Skin of body (tissue), 2 donors: ENCODE measurements around the gene KYAT1. TPM values are rescaled to one million over a fixed set of nuclear protein-coding genes. Genes with fewer than 3 reads are reported as not detected.

Source experiments
- DNase-seq: peaks from one replicate; lab custom pipeline; 2025; lab: John Stamatoyannopoulos, UW
- total RNA-seq: library from RNA; depleted of rRNA; stranded (reverse); fragments of >200 nt; gene quantifications from one replicate; pipeline ENCODE4 v1.2.3, GENCODE V29; 2014

The KYAT1 gene
- total RNA-seq, 1 donor from 2014 or later, result 3.4 TPM

DNA sequence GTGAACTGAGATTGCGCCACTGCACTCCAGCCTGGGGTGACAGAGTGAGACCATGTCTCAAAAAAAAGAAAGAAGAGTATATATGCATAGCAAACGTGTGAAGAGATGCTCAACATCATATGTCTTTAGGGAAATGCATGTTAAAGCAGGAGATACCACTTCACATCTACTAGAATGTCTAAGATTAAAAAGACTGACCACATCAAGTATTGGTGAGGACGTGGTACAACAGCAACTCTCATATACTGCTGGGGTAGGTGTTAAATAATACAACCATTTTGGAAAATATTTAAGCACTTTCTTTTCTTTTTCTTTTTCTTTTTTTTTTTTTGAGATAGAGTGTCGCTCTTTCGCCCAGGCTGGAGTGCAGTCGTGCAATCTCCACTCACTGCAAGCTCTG lies 96.3 kb downstream of the KYAT1 start:
- DNase-seq, result no peak

Other genes with a start within 250 kb of the KYAT1 start
- 21.1 TPM for gene DYNC2I2, start 225.1 kb downstream of the KYAT1 start, total RNA-seq
- 298 TPM for gene SET, start 192.7 kb downstream of the KYAT1 start, total RNA-seq
- gene PKN3, start 179.4 kb downstream of the KYAT1 start, total RNA-seq, result 2.0 TPM
- 7.5 TPM for gene ZDHHC12, start 157.8 kb downstream of the KYAT1 start, total RNA-seq
- gene ZER1, start 110.0 kb downstream of the KYAT1 start, total RNA-seq, result 18.1 TPM
- 7.1 TPM for gene TBC1D13, start 94.7 kb downstream of the KYAT1 start, total RNA-seq
- gene ENDOG, start 63.5 kb downstream of the KYAT1 start, total RNA-seq, result 7.0 TPM
- gene SPOUT1, start 52.2 kb downstream of the KYAT1 start, total RNA-seq, result 10.6 TPM
- 27.5 TPM for gene LRRC8A, start 183 bp upstream of the KYAT1 start, total RNA-seq
- 13.5 TPM for gene PHYHD1, start 39.0 kb upstream of the KYAT1 start, total RNA-seq
- gene DOLK, start 65.7 kb upstream of the KYAT1 start, total RNA-seq, result 7.8 TPM
- gene NUP188, start 65.7 kb upstream of the KYAT1 start, total RNA-seq, result 49.8 TPM
- 33.0 TPM for gene SH3GLB2, start 146.4 kb upstream of the KYAT1 start, total RNA-seq
- 16.2 TPM for gene MIGA2, start 154.7 kb upstream of the KYAT1 start, total RNA-seq
- gene DOLPP1, start 199.2 kb upstream of the KYAT1 start, total RNA-seq, result 6.2 TPM
- 28.7 TPM for gene CRAT, start 228.8 kb upstream of the KYAT1 start, total RNA-seq
- 42.2 TPM for gene PTPA, start 229.5 kb upstream of the KYAT1 start, total RNA-seq